ENCODE results near the gene UBR4. TPM values are rescaled to one million over a fixed set of nuclear protein-coding genes. Genes with fewer than 3 reads are reported as not detected.
A peak's percentile ranks its signal among the peaks of the same experiment; 100 is the strongest.

UBR4 gene
- polyA plus RNA-seq, 3 donors: 109 to 149 (median 124) TPM

- DNase-seq (ENCODE audit: extremely low read depth in 1 of 11, low read depth in 9 of 11, low spot score in 4 of 11): no peak
Measured at GRCh38 chr1:19084206-19084738, 125.8 kb downstream of the UBR4 start.

GRCh38 chr1:19083081-19083480 is 127.0 kb downstream of the UBR4 start:
- no peak for DNase-seq (ENCODE audit: extremely low read depth in 1 of 11, low read depth in 9 of 11, low spot score in 4 of 11)

GRCh38 chr1:19081218-19081893 is 128.7 kb downstream of the UBR4 start:
- DNase-seq (ENCODE audit: extremely low read depth in 1 of 11, low read depth in 9 of 11, low spot score in 4 of 11): no peak

- no peak for DNase-seq (ENCODE audit: extremely low read depth in 1 of 11, low read depth in 9 of 11, low spot score in 4 of 11)
Measured at GRCh38 chr1:19080721-19081120, 129.3 kb downstream of the UBR4 start.

- DNase-seq (ENCODE audit: extremely low read depth in 1 of 11, low read depth in 9 of 11, low spot score in 4 of 11): peak in 10 of 11 donors; percentile 28 to 83 (median 50)
Measured at GRCh38 chr1:19079541-19080472, 130.3 kb downstream of the UBR4 start.

GRCh38 chr1:19078536-19078935 is 131.5 kb downstream of the UBR4 start:
- DNase-seq (ENCODE audit: extremely low read depth in 1 of 11, low read depth in 9 of 11, low spot score in 4 of 11): no peak

- DNase-seq (ENCODE audit: extremely low read depth in 1 of 11, low read depth in 9 of 11, low spot score in 4 of 11): no peak
Measured at GRCh38 chr1:19076841-19077616, 133.0 kb downstream of the UBR4 start.

- DNase-seq (ENCODE audit: extremely low read depth in 1 of 11, low read depth in 9 of 11, low spot score in 4 of 11): no peak
Measured at GRCh38 chr1:19074902-19075721, 135.0 kb downstream of the UBR4 start.

GRCh38 chr1:19074361-19074901 is 135.6 kb downstream of the UBR4 start:
- DNase-seq (ENCODE audit: extremely low read depth in 1 of 11, low read depth in 9 of 11, low spot score in 4 of 11): no peak

GRCh38 chr1:19073311-19074186 is 136.5 kb downstream of the UBR4 start:
- DNase-seq (ENCODE audit: extremely low read depth in 1 of 11, low read depth in 9 of 11, low spot score in 4 of 11): no peak

- DNase-seq (ENCODE audit: extremely low read depth in 1 of 11, low read depth in 9 of 11, low spot score in 4 of 11): no peak
Measured at GRCh38 chr1:19072285-19072981, 137.6 kb downstream of the UBR4 start.

GRCh38 chr1:19071674-19072281 is 138.3 kb downstream of the UBR4 start:
- DNase-seq (ENCODE audit: extremely low read depth in 1 of 11, low read depth in 9 of 11, low spot score in 4 of 11): no peak

- DNase-seq (ENCODE audit: extremely low read depth in 1 of 11, low read depth in 9 of 11, low spot score in 4 of 11): no peak
Measured at GRCh38 chr1:19070891-19071621, 139.0 kb downstream of the UBR4 start.

- DNase-seq (ENCODE audit: extremely low read depth in 1 of 11, low read depth in 9 of 11, low spot score in 4 of 11): no peak
Measured at GRCh38 chr1:19070197-19070651, 139.8 kb downstream of the UBR4 start.

- DNase-seq (ENCODE audit: extremely low read depth in 1 of 11, low read depth in 9 of 11, low spot score in 4 of 11): no peak
Measured at GRCh38 chr1:19068639-19069276, 141.3 kb downstream of the UBR4 start.
